GM23338 (cell line): Measurements from ENCODE around the gene PEBP1. TPM values are rescaled to one million over a fixed set of nuclear protein-coding genes. Genes with fewer than 3 reads are reported as not detected.

Experiments
- ATAC-seq: fragments of 200-7000 bp; cut with Tn5 transposase; 3 replicates; pipeline ENCODE4 v1.9.1; 2020
- DNase-seq: peaks from one replicate; pipeline ENCODE4 v3.0.0-alpha.2; 2015; ENCODE audit warnings: low spot score
- H2AFZ ChIP-seq: fragments of 200-600 bp; sonication (generic); 2 replicates; pipeline ENCODE4 v1.8.0; 2016; ENCODE audit warnings: antibody characterized with exemption, mild to moderate bottlenecking, moderate library complexity
- H3F3A ChIP-seq: fragments of 200-600 bp; sonication (generic); replicated peaks from 2 replicates; pipeline ENCODE4 v1.8.0; 2017; ENCODE audit warnings: antibody characterized with exemption, mixed run types, low read depth
- H3K27ac ChIP-seq: fragments of 200-600 bp; sonication (generic); 2 replicates; pipeline ENCODE4 v1.6.1; 2016; ENCODE audit warnings: low read depth
- H3K27me3 ChIP-seq: fragments of 200-600 bp; sonication (generic); 2 replicates; pipeline ENCODE4 v1.8.0; 2016; ENCODE audit warnings: mild to moderate bottlenecking, mixed run types, moderate library complexity; ENCODE audit not compliant: insufficient read depth
- H3K36me3 ChIP-seq: fragments of 200-600 bp; sonication (generic); 2 replicates; pipeline ENCODE4 v1.8.0; 2016; ENCODE audit warnings: mild to moderate bottlenecking; ENCODE audit not compliant: insufficient read depth
- H3K4me1 ChIP-seq: fragments of 200-600 bp; sonication (generic); 2 replicates; pipeline ENCODE4 v1.8.0; 2016; ENCODE audit warnings: mild to moderate bottlenecking, moderate library complexity; ENCODE audit not compliant: insufficient read depth
- H3K4me2 ChIP-seq: fragments of 200-600 bp; sonication (generic); 2 replicates; pipeline ENCODE4 v1.7.1; 2017; ENCODE audit warnings: mixed run types
- H3K4me3 ChIP-seq: fragments of 200-600 bp; sonication (generic); 2 replicates; pipeline ENCODE4 v1.6.1; 2016; ENCODE audit warnings: mixed run types
- H3K79me2 ChIP-seq: fragments of 200-600 bp; sonication (generic); replicated peaks from 2 replicates; pipeline ENCODE4 v1.8.0; 2017; ENCODE audit warnings: mild to moderate bottlenecking; ENCODE audit not compliant: insufficient read depth
- H3K9me2 ChIP-seq: fragments of 200-600 bp; sonication (generic); 2 replicates; pipeline ENCODE4 v1.8.0; 2017; ENCODE audit not compliant: insufficient read depth
- H4K20me1 ChIP-seq: fragments of 200-600 bp; sonication (generic); replicated peaks from 2 replicates; pipeline ENCODE4 v1.8.0; 2017; ENCODE audit warnings: mild to moderate bottlenecking; ENCODE audit not compliant: insufficient read depth
- H3K27ac Mint-ChIP-seq: 2 replicates; pipeline ENCODE4 v1.8.0; 2020; ENCODE audit warnings: inconsistent platforms, mild to moderate bottlenecking, moderate library complexity, mixed read lengths
- H3K27me3 Mint-ChIP-seq: 3 replicates; pipeline ENCODE4 v1.8.0; 2022; ENCODE audit warnings: low read depth, mild to moderate bottlenecking, moderate library complexity, mixed read lengths, inconsistent platforms; ENCODE audit not compliant: insufficient read depth, poor library complexity
- H3K36me3 Mint-ChIP-seq: 3 replicates; pipeline ENCODE4 v1.8.0; 2021; ENCODE audit warnings: low read depth, mild to moderate bottlenecking, inconsistent platforms, moderate library complexity, mixed read lengths
- H3K4me1 Mint-ChIP-seq: 3 replicates; pipeline ENCODE4 v1.8.0; 2020; ENCODE audit warnings: mild to moderate bottlenecking, inconsistent platforms, mixed read lengths
- H3K4me3 Mint-ChIP-seq: 3 replicates; pipeline ENCODE4 v1.8.0; 2021; ENCODE audit warnings: moderate library complexity, mild to moderate bottlenecking, inconsistent platforms, mixed read lengths
- H3K9me3 Mint-ChIP-seq: 3 replicates; pipeline ENCODE4 v1.8.0; 2020; ENCODE audit warnings: moderate library complexity, mild to moderate bottlenecking, inconsistent platforms, mixed read lengths
- CREB1 ChIP-seq: fragments of 250-450 bp; sonication (Bioruptor Pico); IDR thresholded peaks from 2 replicates; pipeline ENCODE4 v1.5.0; 2020; ENCODE audit warnings: low read depth, mild to moderate bottlenecking, moderate library complexity
- CTCF ChIP-seq, 2 experiments: fragments of 200-600 bp in 1 of 2; sonication (generic) in 1 of 2; conservative IDR thresholded peaks; 2 replicates each; pipeline versions ENCODE4 v1.5.1 to v1.6.1; 2016 to 2017; ENCODE audit warnings: antibody characterized with exemption in 2 of 2, low read depth in 2 of 2, mild to moderate bottlenecking in 2 of 2, moderate library complexity in 1 of 2
- ETS1 ChIP-seq: IDR thresholded peaks from 2 replicates; pipeline ENCODE4 v1.6.1; 2016; ENCODE audit warnings: antibody characterized with exemption
- EZH2 ChIP-seq: fragments of 200-600 bp; sonication (generic); IDR thresholded peaks from one replicate; pipeline ENCODE4 v1.8.0; 2017; ENCODE audit warnings: antibody characterized with exemption, mild to moderate bottlenecking, low read depth; ENCODE audit not compliant: unreplicated experiment
- EZH2phosphoT487 ChIP-seq: fragments of 200-600 bp; sonication (generic); IDR thresholded peaks from one replicate; pipeline ENCODE4 v1.8.1; 2018; ENCODE audit warnings: antibody characterized with exemption; ENCODE audit not compliant: unreplicated experiment
- JUNB ChIP-seq: IDR thresholded peaks from one replicate; pipeline ENCODE4 v1.6.1; 2016; ENCODE audit warnings: antibody characterized with exemption; ENCODE audit not compliant: unreplicated experiment
- NANOG ChIP-seq: IDR thresholded peaks from 2 replicates; pipeline ENCODE4 v1.6.1; 2016; ENCODE audit warnings: antibody characterized with exemption, borderline replicate concordance
- POLR2AphosphoS5 ChIP-seq: IDR thresholded peaks from 2 replicates; pipeline ENCODE4 v1.6.1; 2016; ENCODE audit warnings: antibody characterized with exemption, low read depth
- REST ChIP-seq: IDR thresholded peaks from one replicate; pipeline ENCODE4 v1.6.1; 2018; ENCODE audit warnings: antibody characterized with exemption; ENCODE audit not compliant: unreplicated experiment
- STAT1 ChIP-seq: IDR thresholded peaks from one replicate; pipeline ENCODE4 v1.6.1; 2016; ENCODE audit warnings: antibody characterized with exemption; ENCODE audit not compliant: unreplicated experiment
- ZNF114 ChIP-seq: fragments of 250-450 bp; sonication (Bioruptor Pico); IDR thresholded peaks from 2 replicates; pipeline ENCODE4 v1.5.0; 2020; ENCODE audit warnings: mild to moderate bottlenecking, moderate library complexity
- ZNF331 ChIP-seq: fragments of 250-450 bp; sonication (Bioruptor Pico); IDR thresholded peaks from 2 replicates; pipeline ENCODE4 v1.5.0; 2020; ENCODE audit warnings: low read depth, mild to moderate bottlenecking, moderate library complexity
- ZNF462 ChIP-seq: fragments of 250-450 bp; sonication (Bioruptor Pico); IDR thresholded peaks from 2 replicates; pipeline ENCODE4 v1.5.0; 2020; ENCODE audit warnings: mild to moderate bottlenecking, moderate library complexity
- polyA plus RNA-seq: library from polyadenylated mRNA; unstranded; fragments of >200 nt; fragmentation: Nextera tagmentation; extraction: Ambion mirVana; gene quantifications from 2 replicates; pipeline ENCODE4 v1.2.1, GENCODE V29; 2016
- total RNA-seq: library from RNA; depleted of rRNA; stranded (reverse); fragments of >200 nt; shearing (Covaris generic); gene quantifications from 2 replicates; pipeline ENCODE4 v1.2.3, GENCODE V29; 2014

Gene PEBP1
- total and polyA plus RNA-seq, 2 experiments from 2014 or later: 442 to 844 TPM

GRCh38 chr12:118127867-118128266, 8.1 kb upstream of the PEBP1 start:
- H3K27me3 ChIP-seq: no peaks in the 10 kb centered on the region
- TF ChIP-seq NANOG: no peak
- TF ChIP-seq ZNF114: no peak
- no peak for TF ChIP-seq EZH2
- TF ChIP-seq CTCF (conservative IDR thresholded peaks at IDR 0.05; ENCODE audit: low read depth in 2 of 2): no peak
- TF ChIP-seq STAT1: no peak
- no peak for TF ChIP-seq ETS1
- TF ChIP-seq REST: no peak
- TF ChIP-seq ZNF331: no peak
- TF ChIP-seq ZNF462 (CRISPR knock-in tag): no peak
- TF ChIP-seq POLR2AphosphoS5: no peak
- no peak for TF ChIP-seq CREB1 (CRISPR knock-in tag)
- no peak for TF ChIP-seq JUNB
- TF ChIP-seq EZH2phosphoT487: no peak
- Mint-ChIP-seq H3K4me3 (no peak overlapping the region), H3K36me3 (peaks cover 38% of the 10 kb centered on the region), H3K27ac (no peak overlapping the region), H3K27me3 (peaks cover 5% of the 10 kb centered on the region), H3K4me1 (peaks cover under 1% of the 10 kb centered on the region; the same call in 2 of the 3 replicates), H3K9me3 (peaks cover 12% of the 10 kb centered on the region; the same call in 1 of the 3 replicates)
- no peaks in the 10 kb centered on the region for H3K79me2 ChIP-seq
- no peaks in the 10 kb centered on the region for H4K20me1 ChIP-seq
- ATAC-seq (no peak), DNase-seq (no peak)
- no peak overlapping the region for H3K27ac ChIP-seq
- H3K4me1 ChIP-seq: no peaks in the 10 kb centered on the region; the same call in 1 of the 2 replicates
- no peaks in the 10 kb centered on the region for H3K36me3 ChIP-seq
- H3K4me3 ChIP-seq: no peak overlapping the region
- H2AFZ ChIP-seq: no peak overlapping the region
- H3K4me2 ChIP-seq: no peak overlapping the region
- no peaks in the 10 kb centered on the region; the same call in 1 of the 2 replicates for H3K9me2 ChIP-seq
- H3F3A ChIP-seq: no peaks in the 10 kb centered on the region
